WI38 (cell line): ENCODE measurements around the gene IKZF3.

Experiments
- H3K4me3 ChIP-seq: 2 replicates; pipeline ENCODE4 v1.5.1; 2011; ENCODE audit warnings: low read depth, mild to moderate bottlenecking, control low read depth, low read length
- TF ChIP-seq, protein P1 (sequence below): IDR thresholded peaks from 2 replicates; pipeline ENCODE4 v1.5.1; 2012; ENCODE audit warnings: low read depth, mild to moderate bottlenecking, control low read depth, low read length

The IKZF3 gene

DNA sequence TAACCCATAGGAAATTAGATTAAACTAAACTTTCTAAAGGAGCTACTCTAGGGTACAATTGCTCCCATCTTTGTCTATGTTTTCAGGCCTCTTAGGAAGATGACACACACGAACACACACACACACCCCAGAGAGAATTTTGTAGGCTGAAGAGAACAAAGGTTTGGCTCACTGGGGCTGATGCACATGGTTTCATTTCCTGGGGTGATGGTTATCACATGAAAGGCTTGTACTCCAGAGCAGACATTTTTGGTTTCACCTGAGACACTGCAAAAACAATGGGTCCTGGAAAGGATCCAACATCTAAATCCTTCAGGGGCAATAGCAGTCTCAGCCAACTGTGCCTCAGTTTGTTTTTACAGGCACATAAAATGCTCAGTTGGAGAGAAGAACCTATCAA lies 63.6 kb downstream of the IKZF3 start:
- TF ChIP-seq, protein P1, sequence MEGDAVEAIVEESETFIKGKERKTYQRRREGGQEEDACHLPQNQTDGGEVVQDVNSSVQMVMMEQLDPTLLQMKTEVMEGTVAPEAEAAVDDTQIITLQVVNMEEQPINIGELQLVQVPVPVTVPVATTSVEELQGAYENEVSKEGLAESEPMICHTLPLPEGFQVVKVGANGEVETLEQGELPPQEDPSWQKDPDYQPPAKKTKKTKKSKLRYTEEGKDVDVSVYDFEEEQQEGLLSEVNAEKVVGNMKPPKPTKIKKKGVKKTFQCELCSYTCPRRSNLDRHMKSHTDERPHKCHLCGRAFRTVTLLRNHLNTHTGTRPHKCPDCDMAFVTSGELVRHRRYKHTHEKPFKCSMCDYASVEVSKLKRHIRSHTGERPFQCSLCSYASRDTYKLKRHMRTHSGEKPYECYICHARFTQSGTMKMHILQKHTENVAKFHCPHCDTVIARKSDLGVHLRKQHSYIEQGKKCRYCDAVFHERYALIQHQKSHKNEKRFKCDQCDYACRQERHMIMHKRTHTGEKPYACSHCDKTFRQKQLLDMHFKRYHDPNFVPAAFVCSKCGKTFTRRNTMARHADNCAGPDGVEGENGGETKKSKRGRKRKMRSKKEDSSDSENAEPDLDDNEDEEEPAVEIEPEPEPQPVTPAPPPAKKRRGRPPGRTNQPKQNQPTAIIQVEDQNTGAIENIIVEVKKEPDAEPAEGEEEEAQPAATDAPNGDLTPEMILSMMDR: no peak
- H3K4me3 ChIP-seq: no peak overlapping the region

DNA sequence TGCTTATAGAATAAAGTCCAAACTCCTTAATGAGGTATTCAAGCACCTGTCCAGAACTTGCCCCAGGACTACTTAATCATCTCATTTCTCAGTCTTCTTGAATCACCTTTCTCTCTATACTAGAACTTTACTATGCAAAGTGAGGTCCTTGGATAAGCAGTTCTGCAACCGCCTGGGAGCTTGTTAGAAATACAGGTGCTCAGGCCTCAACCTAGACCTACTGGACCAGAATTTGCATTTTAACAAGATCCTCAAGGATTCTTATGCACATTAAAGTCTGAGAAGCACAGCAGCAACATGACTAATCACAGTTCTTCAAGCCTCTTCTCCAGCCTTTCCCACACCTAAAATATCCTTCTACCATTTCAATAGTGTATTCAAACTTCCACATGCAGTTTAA lies 64.7 kb downstream of the IKZF3 start:
- TF ChIP-seq, protein P1: no peak
- no peak overlapping the region for H3K4me3 ChIP-seq

DNA sequence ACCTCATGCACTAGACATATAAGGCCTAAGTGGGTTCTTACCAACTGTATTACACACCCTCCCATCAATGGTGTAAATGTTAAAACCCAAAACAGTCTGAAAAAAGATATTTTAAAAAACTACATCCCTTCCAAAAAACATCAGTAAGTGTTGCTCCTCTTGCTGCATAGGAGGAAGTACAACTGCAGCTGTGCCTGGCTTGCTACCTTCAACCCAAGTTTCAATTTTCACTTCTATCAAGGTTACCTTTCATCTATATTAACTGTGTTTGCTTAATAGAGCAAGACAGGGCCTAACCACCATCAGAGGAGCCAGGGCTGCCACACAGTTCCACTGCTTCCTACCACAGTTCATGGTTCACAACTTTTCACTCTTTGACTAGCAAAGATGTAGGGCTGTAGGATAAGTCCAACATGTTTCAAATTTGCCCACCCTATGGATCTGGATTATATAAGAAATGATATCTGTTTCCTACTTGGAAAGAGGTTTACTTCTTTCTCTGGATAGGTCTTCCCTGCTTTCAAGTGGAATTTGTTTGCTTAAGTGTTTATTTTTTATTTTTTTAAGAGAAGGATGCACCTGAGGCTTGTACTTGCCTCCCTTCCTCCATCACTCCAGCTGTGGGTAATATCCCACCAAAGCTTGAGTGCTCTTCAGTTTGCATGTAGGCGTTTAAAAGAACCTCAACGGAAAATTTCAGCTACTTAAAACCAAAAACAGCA lies 69.7 kb downstream of the IKZF3 start:
- TF ChIP-seq, protein P1: no peak
- H3K4me3 ChIP-seq: no peak overlapping the region

DNA sequence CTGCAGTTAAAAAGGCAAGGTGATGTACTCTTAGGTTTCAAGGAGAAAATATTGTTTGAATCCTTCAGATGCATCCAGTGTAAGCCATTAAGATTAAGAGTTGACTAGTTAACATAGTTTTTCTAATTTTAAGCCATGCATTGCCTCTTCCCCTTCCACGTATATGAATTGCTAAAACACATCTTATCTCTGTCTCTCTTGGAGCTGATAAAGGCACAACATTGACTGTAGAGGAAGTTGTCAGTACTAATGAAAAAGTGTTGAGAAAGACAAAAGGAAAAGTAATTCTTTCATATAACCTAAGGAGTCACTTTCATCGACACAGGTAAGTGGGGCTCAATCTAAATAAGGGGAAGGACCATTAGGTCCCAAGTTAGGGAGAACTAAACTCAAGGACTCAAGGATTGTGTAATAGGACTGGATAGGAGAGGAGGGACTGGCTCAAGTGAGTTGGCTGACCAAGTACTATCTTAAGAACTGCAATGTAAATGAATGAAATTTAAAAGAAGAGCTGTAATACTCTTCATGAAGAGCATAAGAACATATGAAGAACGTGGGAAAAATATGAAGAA lies 70.7 kb downstream of the IKZF3 start:
- TF ChIP-seq, protein P1: no peak

DNA sequence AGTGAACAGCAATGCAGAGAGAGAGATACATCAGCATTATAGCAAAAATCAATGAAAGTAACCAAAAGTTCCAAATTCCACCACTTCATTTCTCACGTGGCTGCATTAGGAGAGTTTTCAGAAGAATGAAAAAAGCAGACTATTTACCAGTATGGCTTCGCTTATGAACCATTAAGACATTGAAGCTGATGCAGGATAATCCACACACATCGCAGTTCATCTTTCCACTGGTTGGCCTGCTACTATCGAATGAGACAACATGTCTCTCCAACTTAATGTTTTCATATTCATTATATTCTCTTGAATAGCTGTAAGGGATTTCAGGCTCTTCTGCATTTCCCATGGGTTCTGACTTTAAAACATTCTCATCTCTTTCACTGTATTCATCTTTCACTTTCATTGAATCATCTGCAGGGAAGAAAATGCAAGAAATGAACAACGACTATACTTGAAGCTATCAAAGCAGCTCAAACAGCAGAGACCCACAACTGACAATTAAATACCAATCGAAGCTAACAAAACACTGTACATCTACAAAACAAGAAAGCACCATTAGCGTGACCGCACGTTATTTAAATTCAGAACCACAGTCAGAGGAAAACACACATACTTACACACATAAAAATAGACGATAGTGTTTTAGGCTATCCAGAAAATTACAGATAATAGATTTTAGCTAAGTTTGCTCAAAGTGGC lies 71.4 kb downstream of the IKZF3 start:
- H3K4me3 ChIP-seq: no peak overlapping the region

More for the DNA sequence above, 70.7 kb downstream of the IKZF3 start:
- no peak overlapping the region for H3K4me3 ChIP-seq

DNA sequence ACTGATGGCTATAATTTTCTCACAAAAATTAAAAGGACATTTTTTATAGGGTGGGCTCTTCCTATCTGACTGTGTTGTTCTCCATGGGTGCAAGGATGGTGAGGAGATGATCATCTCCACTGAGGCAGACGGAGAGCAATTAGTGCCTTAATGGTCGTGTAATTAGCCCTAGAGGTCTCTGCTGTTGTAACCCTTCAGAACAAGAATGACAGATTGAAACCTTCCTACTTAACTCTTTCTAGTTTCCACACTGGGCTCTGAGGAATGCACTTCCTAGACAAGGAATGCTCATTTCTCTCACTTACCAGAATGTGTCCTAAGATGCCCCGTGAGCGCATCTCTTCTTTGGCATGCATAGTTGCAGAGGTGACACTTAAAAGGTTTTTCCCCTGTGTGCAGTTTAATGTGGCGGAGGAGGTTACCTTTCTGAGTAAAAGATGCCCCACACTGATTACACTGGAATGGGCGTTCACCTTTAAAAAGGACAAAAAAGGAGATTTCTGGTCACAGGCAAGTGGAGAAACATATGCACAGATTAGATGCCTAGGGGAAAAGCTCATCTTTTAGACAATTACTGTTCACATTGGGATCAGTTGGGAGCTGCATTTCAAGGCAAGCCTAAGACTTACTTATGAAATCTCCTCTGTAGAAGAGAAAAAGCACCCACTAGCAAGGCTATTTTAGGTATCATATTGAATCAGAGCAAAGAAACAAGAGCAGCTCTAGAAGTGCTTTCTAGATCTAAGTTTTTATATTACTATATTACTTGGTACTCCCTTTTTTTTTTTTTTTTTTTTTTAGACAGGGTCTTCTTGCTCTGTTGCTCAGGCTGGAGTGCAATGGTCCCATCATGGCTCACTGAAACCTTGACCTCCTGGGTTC lies 72.8 kb downstream of the IKZF3 start:
- TF ChIP-seq, protein P1: no peak
- H3K4me3 ChIP-seq: no peak overlapping the region

More for the DNA sequence above, 71.4 kb downstream of the IKZF3 start:
- TF ChIP-seq, protein P1: no peak
